Panc1 (cell line): ENCODE measurements around the gene CLDN1. TPM values are rescaled to one million over a fixed set of nuclear protein-coding genes. Genes with fewer than 3 reads are reported as not detected.

Source experiments
- ATAC-seq: fragments of 200-7000 bp; cut with Tn5 transposase; 2 replicates; pipeline ENCODE4 v1.9.1; 2020; ENCODE audit warnings: mild to moderate bottlenecking, moderate library complexity
- BruUV-seq: library from RNA; stranded (reverse); fragments of 400-500 nt; replicated peaks from 2 replicates; lab custom pipeline; 2021; lab: Mats Ljungman, UMichigan
- CTCF ChIA-PET: fragments of 300-600 bp; sonication (Branson Sonifier 250); formaldehyde crosslinking; loops from one replicate; lab custom pipeline; 2022; ENCODE audit warnings: antibody characterized with exemption; lab: Charles Lee
- POLR2A ChIA-PET: fragments of 300-600 bp; sonication (Branson Sonifier 250); formaldehyde crosslinking; loops from one replicate; lab custom pipeline; 2022; ENCODE audit warnings: antibody characterized with exemption; lab: Charles Lee
- DNase-seq: peaks from one replicate; pipeline ENCODE4 v3.0.0-alpha.2; 2010; ENCODE audit warnings: low read depth, low spot score
- H3K27ac ChIP-seq: 2 replicates; pipeline ENCODE4 v1.5.1; 2011; ENCODE audit warnings: mild to moderate bottlenecking, low read length, inconsistent platforms
- H3K27me3 ChIP-seq: fragments of 200-500 bp; sonication (Bioruptor generic); 2 replicates; pipeline ENCODE4 v1.6.0; 2014; ENCODE audit warnings: low read length, inconsistent platforms; ENCODE audit not compliant: control insufficient read depth, insufficient read depth
- H3K36me3 ChIP-seq: fragments of 200-500 bp; sonication (Bioruptor generic); 2 replicates; pipeline ENCODE4 v1.5.1; 2014; ENCODE audit warnings: inconsistent platforms, mild to moderate bottlenecking, low read length, moderate library complexity; ENCODE audit not compliant: control insufficient read depth, insufficient read depth
- H3K4me1 ChIP-seq: 2 replicates; pipeline ENCODE4 v1.5.1; 2011; ENCODE audit warnings: inconsistent platforms, mild to moderate bottlenecking, low read length, moderate library complexity; ENCODE audit not compliant: control insufficient read depth, insufficient read depth
- H3K4me3 ChIP-seq, 2 experiments: 2 replicates each; pipeline ENCODE4 v1.5.1; 2011 to 2012; ENCODE audit warnings: low read depth in 2 of 2, low read length in 2 of 2, mild to moderate bottlenecking in 2 of 2, inconsistent platforms in 1 of 2, moderate library complexity in 1 of 2
- H3K9me3 ChIP-seq: fragments of 200-500 bp; sonication (Bioruptor generic); 2 replicates; pipeline ENCODE4 v1.5.1; 2014; ENCODE audit warnings: low read depth, mild to moderate bottlenecking, inconsistent platforms, low read length, moderate library complexity; ENCODE audit not compliant: control insufficient read depth, insufficient read depth
- POLR2AphosphoS5 ChIP-seq: IDR thresholded peaks from 2 replicates; pipeline ENCODE4 v1.6.1; 2012; ENCODE audit warnings: mild to moderate bottlenecking, low read depth, low read length, moderate library complexity
- REST ChIP-seq, 2 experiments: IDR thresholded peaks; 2 replicates each; pipeline ENCODE4 v1.6.1; 2011 to 2012; ENCODE audit warnings: low read depth in 2 of 2, control low read depth in 1 of 2, low read length in 1 of 2, mild to moderate bottlenecking in 1 of 2, moderate library complexity in 1 of 2; ENCODE audit not compliant: insufficient read depth in 1 of 2
- SIN3A ChIP-seq: IDR thresholded peaks from 2 replicates; pipeline ENCODE4 v1.6.1; 2012; ENCODE audit warnings: low read depth, mild to moderate bottlenecking, low read length, moderate library complexity, borderline replicate concordance; ENCODE audit not compliant: insufficient read depth
- TCF7L2 ChIP-seq: IDR thresholded peaks from 2 replicates; pipeline ENCODE4 v1.6.1; 2011; ENCODE audit warnings: mild to moderate bottlenecking, low read depth, low read length, inconsistent platforms
- in situ Hi-C: cut with HindIII; loops from 2 replicates; pipeline ENCODE4 v1.10.0; 2016; ENCODE audit warnings: low sequenced_read_pairs, low pct_unique_long_range_greater_than_20kb
- intact Hi-C: fragments of 100-400 bp; cut with micrococcal nuclease; formaldehyde crosslinking; loops from one replicate; pipeline ENCODE4 v1.10.0; 2022; ENCODE audit not compliant: unreplicated experiment
- total RNA-seq: library from RNA; stranded (reverse); gene quantifications from one replicate; pipeline ENCODE4 v1.2.1, GENCODE V29; 2021; ENCODE audit not compliant: unreplicated experiment
- TF ChIP-seq, protein P1 (sequence below): fragments of 450-650 bp; IDR thresholded peaks from 2 replicates; pipeline ENCODE4 v1.5.1; 2017; ENCODE audit warnings: mild to moderate bottlenecking

The CLDN1 gene
- total RNA-seq, 1 experiment from 2014 or later: 30.9 TPM

DNA sequence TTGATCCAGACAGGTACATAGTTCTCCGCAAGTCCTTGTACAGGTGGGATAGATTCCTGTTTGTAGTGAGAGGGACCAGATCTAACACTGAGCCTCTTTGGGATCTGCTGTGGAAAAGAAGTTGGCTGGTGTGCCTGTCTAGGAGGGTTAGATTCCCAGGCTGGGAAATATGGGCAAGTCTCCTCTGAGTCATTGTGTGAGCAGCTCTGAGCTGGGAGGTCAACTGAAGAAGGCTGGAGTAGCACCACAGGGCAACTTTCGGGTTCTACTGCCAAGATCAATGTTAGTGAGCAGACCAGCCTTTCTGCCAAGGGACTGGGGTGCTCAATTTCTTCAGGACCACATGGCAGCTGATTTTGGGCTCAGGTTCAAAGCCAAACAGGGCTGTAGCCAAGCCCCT lies 33.4 kb downstream of the CLDN1 start:
- DNase-seq (no peak), ATAC-seq (no peak)
- BruUV-seq: no TSS peak
- Histone ChIP-seq H3K4me3 (no peak overlapping the region), H3K27me3 (no peaks in the 10 kb centered on the region), H3K36me3 (no peaks in the 10 kb centered on the region), H3K4me1 (no peaks in the 10 kb centered on the region), H3K27ac (no peak overlapping the region), H3K9me3 (0 out of 2 replicates have a peak, but pooled peaks cover 3% of the 10 kb centered on the region)
- in situ Hi-C loops (no loop called here), intact Hi-C loops (no loop called here)
- CTCF ChIA-PET: no interaction called here
- TF ChIP-seq POLR2AphosphoS5: no peak
- no peak for TF ChIP-seq TCF7L2
- POLR2A ChIA-PET: no interaction called here

DNA sequence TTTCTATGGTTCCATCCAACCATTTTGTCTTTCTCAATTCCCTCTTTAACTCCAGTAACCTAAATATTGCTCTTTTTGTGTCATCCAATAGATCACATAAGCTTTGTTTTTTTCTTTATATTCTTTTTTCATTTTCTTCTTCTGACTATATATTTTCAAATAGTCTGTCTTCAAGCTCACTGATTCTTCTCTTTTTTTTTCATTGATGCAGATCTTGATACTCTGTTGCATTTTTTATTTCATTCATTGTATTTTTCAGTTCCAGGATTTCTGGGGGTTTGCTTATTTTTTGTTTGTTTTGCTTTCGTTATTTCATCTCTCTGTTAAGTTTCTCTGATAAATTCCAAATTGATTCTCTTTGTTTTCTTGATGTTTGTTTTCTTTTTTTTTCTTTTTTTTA lies 36.2 kb downstream of the CLDN1 start:
- 0 out of 2 replicates have a peak, but pooled peaks cover 3% of the 10 kb centered on the region for H3K9me3 ChIP-seq
- no peaks in the 10 kb centered on the region for H3K27me3 ChIP-seq
- H3K27ac ChIP-seq: no peak overlapping the region
- intact Hi-C loops (no loop called here), in situ Hi-C loops (no loop called here)
- H3K4me3 ChIP-seq: no peak overlapping the region
- no peaks in the 10 kb centered on the region for H3K4me1 ChIP-seq
- no peak for ATAC-seq
- ChIA-PET POLR2A (no interaction called here), CTCF (no interaction called here)
- H3K36me3 ChIP-seq: no peaks in the 10 kb centered on the region
- TF ChIP-seq REST (IDR thresholded peaks at IDR 0.05; ENCODE audit: insufficient read depth in 1 of 2, low read depth in 2 of 2, low read length in 1 of 2) (no peak), POLR2AphosphoS5 (no peak), TCF7L2 (no peak), SIN3A (no peak)
- TF ChIP-seq, protein P1, sequence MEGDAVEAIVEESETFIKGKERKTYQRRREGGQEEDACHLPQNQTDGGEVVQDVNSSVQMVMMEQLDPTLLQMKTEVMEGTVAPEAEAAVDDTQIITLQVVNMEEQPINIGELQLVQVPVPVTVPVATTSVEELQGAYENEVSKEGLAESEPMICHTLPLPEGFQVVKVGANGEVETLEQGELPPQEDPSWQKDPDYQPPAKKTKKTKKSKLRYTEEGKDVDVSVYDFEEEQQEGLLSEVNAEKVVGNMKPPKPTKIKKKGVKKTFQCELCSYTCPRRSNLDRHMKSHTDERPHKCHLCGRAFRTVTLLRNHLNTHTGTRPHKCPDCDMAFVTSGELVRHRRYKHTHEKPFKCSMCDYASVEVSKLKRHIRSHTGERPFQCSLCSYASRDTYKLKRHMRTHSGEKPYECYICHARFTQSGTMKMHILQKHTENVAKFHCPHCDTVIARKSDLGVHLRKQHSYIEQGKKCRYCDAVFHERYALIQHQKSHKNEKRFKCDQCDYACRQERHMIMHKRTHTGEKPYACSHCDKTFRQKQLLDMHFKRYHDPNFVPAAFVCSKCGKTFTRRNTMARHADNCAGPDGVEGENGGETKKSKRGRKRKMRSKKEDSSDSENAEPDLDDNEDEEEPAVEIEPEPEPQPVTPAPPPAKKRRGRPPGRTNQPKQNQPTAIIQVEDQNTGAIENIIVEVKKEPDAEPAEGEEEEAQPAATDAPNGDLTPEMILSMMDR: no peak
- no TSS peak for BruUV-seq
- DNase-seq: no peak

- no peak overlapping the region for H3K4me3 ChIP-seq
- H3K9me3 ChIP-seq: 0 out of 2 replicates have a peak, but pooled peaks cover 3% of the 10 kb centered on the region
- intact Hi-C loops: no loop called here
- no peak for ATAC-seq
- TF ChIP-seq POLR2AphosphoS5: no peak
- no peak for TF ChIP-seq SIN3A
- TF ChIP-seq, protein P1: no peak
- no peak for TF ChIP-seq TCF7L2
- TF ChIP-seq REST (IDR thresholded peaks at IDR 0.05; ENCODE audit: insufficient read depth in 1 of 2, low read depth in 2 of 2, low read length in 1 of 2): no peak
- H3K27me3 ChIP-seq: no peaks in the 10 kb centered on the region
- no peak for DNase-seq
- in situ Hi-C loops: no loop called here
- no peaks in the 10 kb centered on the region for H3K4me1 ChIP-seq
- no peak overlapping the region for H3K27ac ChIP-seq
- H3K36me3 ChIP-seq: no peaks in the 10 kb centered on the region
- POLR2A ChIA-PET: no interaction called here
- BruUV-seq: no TSS peak
- CTCF ChIA-PET: no interaction called here
Measured at GRCh38 chr3:190281308-190282051, 40.8 kb downstream of the CLDN1 start.
